Measurements from ENCODE around the gene KCNJ9.

Gene KCNJ9

DNA sequence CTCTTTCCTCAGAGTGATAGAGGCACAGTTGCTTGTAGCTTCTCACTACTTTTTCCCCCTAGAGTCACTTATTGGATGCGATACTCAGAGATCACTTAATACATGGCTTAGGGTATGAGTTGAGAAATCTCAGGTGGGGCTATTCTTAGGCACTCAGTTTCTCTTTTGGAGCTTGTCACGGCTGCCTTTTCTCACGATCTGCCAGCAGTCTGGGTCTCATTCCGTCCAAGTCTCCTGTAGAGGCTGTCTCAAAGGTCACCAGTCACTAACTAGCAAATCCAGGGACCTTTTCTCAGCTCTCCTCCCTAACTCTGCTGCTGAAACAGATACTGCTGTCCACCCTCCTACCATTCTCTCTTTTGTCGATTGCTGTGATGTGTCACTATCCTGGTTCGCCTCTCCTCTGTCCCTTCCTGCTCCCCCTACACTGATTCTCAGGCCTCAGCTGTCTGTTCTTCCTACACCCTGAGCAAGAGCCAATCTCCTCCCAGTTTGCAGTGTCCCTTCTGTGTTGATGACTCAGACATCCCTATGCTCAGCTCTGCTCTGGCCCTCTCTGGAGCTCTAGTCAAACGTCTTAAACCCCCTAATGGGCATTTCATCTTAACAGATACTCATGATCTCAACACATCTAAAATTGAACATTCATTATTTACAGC lies 46.7 kb downstream of the KCNJ9 start:
- no peak for DNase-seq

DNA sequence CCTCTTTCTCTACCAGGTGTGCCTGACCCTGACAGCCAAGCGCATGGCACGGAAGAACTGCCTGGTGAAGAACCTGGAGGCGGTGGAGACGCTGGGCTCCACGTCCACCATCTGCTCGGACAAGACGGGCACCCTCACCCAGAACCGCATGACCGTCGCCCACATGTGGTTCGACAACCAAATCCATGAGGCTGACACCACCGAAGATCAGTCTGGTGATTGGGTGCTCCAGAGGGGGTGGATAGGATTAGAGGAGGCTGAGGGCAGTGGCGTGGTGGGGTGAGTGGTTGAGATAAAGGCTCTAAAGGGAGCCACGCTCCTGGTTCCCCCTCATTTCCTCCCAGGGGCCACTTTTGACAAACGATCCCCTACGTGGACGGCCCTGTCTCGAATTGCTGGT lies 47.3 kb downstream of the KCNJ9 start:
- DNase-seq, result no peak

DNA sequence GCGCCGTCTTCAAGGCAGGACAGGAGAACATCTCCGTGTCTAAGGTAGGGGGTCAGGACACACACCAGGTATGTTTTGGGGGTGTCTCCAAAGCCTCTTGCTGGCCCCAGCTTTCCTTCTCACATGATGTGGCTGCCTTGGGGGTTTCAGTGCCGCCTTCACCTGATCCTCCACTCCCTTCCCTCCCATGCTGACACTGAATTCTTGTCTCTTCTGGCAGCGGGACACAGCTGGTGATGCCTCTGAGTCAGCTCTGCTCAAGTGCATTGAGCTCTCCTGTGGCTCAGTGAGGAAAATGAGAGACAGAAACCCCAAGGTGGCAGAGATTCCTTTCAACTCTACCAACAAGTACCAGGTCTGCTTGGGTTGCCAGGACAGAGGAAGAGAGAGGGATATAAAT lies 47.7 kb downstream of the KCNJ9 start:
- DNase-seq, result no peak

DNA sequence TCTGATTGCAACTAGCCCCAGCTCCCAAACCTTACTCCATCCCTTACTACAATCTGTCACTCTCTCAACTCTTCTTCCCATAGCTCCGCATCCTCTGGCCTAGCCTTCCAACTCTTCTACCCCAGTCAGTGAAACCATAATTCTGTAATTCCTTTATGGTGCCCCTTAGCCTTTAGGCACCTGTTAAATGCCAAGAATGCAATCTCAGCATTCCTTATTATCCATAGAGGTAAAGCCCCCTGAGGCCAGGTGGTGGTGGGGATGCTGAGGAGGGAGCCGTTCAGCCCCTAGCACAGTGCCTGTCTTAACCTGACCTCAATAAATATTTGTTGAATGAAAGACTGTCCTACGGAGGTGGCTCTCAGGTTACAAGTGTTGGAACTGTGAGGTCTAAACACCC lies 48.2 kb downstream of the KCNJ9 start:
- DNase-seq, result no peak

DNA sequence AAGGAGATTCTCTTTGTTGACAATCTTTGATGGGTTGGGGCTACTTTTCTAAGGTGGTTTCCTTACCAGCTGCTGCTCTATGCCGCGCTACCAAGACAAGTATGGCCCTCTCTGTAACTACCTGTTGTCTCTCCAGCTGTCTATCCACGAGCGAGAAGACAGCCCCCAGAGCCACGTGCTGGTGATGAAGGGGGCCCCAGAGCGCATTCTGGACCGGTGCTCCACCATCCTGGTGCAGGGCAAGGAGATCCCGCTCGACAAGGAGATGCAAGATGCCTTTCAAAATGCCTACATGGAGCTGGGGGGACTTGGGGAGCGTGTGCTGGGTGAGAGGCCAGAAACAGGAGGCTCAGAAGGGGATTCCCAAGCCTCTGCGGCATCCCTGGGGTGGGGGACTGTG lies 48.6 kb downstream of the KCNJ9 start:
- DNase-seq, result no peak

DNA sequence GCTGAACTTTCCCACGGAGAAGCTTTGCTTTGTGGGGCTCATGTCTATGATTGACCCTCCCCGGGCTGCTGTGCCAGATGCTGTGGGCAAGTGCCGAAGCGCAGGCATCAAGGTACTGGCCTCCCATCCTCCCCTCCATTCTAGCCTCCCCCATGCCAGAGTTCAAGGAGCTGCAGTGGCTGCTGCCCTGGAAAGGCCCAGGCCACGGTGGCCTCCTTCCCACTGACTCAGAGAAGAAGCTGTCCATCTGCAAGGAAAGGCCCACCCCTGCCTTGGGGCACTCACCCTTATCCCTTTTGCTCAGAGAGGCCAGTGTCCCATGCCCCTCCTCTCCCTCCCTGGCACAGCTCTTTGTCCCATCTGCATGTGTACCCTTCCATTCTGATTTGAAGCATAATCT lies 49.1 kb downstream of the KCNJ9 start:
- DNase-seq, result no peak

DNA sequence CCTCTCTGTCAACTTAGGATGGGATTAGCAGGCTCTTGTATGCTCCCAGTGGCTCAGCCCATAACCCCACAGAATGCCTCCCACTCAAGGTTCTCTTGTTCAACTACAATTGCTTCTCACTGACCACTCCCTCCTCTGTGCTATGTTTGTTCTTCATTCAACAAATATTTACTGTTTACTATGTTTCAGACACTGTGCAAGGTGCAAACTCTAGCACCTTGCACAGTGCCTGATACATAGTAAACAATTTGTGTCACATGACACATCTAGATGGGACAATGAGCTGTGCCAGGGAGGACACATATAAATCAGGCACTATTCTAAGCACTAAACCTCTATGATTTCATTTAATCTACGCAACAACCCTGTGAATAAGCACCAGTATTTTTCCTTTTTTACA lies 49.6 kb downstream of the KCNJ9 start:
- DNase-seq, result no peak

DNA sequence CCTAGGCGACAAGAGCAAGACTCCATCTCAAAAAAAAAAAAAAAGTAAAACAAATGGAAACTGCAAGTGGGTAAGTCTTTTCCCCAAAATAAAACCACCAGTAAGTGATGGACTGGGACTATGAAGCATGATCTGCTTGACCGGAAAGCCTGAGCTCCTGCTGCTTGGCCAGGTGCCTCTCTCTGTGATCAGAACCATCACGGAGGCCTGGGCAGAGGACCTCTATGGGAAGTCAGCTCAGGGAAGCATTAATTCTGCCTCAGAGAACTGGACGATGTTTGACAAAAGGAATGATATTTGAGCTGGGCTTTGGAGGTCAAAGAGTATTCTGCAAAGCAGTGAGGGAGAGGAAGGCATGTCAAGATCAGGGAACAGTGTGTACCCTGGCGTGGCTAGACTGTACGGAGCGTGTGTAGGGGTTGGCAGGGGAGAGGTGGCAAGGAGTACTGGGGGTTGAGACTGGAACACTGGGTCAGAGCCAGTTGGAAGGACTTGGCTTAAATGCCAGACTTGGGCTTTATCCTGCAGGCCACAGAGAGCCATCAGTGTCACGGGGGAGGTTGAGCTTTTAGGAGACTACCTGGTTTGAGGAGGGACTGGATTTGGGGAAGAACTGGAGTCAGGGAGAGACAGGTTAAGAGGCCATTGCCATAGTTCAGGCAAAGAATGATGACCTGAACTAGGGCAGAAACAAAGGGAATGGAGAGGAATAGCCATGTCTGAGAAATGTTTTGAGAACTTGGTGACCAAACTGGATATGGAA lies 50.6 kb downstream of the KCNJ9 start:
- DNase-seq, result no peak

DNA sequence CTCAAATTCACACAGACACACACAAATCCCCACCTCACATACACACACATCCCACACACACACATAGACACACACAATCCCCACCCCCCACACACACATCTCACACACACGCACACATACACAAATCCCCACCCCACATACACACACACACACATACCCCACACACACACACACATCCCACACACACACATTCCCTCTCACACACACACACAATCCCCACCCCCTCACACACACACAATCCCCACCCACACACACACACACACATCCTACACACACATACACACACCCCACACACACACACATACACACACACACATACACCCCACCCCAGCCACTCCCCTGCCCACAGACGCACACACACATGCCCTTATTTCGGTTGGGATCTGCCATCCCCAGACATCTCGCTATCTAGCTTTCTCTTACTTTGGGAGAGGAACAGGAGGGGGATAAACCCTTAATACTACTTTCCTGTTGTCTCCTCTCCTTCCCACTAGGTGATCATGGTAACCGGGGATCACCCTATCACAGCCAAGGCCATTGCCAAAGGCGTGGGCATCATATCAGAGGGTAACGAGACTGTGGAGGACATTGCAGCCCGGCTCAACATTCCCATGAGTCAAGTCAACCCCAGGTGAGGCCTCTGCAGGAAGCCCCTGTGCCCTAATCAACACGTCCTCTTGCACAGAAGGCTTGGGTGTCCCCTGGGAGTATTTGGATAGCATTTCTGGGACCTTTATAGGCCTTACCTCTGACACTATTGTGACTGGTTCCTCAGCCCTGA lies 52.8 kb downstream of the KCNJ9 start:
- DNase-seq, result no peak

DNA sequence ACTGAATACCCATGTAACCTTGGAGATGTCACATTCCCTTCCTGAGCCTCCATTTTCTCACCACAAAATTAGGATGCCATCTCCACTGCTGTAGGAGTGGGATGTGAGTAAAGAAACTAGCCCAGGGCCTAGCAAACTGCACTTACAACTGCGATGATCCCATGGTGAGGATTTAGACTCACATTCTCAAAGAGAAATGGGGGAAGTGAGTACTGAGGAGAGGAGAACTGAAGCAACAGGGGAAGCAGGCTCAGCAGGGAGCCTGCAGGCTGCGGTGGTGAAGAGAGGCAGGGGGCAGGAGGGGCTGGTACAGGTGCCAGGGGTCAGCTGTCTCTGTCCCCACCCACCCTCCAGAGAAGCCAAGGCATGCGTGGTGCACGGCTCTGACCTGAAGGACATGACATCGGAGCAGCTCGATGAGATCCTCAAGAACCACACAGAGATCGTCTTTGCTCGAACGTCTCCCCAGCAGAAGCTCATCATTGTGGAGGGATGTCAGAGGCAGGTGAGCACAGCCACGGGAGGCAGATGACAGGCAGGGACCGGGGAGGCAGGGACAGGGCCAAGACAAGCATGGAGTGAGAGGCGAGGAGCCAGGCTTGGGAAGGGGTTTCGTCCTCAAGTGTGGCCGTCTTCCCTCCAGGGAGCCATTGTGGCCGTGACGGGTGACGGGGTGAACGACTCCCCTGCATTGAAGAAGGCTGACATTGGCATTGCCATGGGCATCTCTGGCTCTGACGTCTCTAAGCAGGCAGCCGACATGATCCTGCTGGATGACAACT lies 53.6 kb downstream of the KCNJ9 start:
- DNase-seq, result no peak

DNA sequence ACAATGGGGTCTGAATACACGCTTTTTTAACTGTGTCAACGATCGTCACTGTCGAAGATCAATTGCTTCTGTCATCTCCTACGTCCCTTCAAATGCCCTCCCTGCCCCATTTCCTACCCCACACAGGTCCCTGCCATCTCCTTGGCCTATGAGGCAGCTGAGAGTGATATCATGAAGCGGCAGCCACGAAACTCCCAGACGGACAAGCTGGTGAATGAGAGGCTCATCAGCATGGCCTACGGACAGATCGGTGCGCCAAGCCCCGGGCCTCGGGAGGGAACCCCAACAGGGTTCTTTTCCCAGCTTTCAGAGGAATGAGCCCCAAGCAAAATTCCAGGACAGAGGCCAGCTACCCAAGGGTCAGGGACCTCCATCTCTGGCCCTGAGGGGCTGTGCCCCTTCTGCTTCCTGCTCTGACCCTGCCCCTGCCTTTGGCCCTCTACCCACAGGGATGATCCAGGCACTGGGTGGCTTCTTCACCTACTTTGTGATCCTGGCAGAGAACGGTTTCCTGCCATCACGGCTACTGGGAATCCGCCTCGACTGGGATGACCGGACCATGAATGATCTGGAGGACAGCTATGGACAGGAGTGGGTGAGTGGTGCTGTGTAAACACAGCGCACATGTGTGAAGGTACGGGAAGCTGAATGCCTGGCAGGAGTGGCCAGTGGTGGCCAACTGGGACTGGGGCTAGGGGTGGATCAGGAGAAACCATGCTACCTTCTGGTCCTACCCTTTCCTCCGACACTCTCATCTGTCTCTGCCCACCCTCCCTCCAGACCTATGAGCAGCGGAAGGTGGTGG lies 55.0 kb downstream of the KCNJ9 start:
- no peak for DNase-seq

DNA sequence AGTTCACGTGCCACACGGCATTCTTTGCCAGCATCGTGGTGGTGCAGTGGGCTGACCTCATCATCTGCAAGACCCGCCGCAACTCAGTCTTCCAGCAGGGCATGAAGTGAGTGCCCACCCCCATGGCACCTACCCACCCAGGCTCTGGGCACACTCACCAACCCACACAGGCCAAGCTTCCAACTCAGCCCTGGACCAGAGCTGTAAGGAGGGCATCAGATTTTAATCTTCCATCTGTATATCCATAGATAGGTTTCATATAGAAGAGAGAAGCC lies 55.5 kb downstream of the KCNJ9 start:
- no peak for DNase-seq

DNA sequence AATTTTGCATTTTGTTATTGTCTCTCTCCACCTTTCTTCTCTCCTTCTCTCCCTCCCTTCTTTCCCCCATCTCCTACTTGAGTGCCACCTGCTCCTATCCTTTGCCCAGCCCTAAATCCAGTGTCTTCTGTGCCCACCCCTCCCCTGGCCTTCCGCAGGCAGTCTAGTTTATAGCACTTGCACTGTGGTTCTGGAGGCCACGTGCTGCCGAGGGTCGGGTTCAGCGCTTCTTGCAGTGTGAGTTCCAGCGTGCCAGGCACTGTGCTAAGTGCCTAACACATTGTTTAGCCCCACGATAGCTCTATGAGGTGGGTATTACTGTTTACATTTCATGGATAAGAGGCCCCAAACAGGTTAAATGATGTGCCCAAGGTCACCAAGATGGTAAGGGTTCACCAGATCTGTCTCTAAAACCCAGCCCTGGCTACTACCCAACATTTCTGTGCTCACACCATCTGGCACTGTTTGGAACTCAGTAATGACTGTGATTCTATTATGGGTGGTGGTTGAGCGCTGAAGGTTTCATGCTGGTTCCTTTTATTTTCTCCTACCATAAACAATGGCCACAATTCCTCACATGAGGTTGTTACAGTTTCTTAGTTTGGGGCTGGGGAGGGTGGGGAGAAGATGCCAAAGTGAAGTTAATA lies 56.0 kb downstream of the KCNJ9 start:
- no peak for DNase-seq

DNA sequence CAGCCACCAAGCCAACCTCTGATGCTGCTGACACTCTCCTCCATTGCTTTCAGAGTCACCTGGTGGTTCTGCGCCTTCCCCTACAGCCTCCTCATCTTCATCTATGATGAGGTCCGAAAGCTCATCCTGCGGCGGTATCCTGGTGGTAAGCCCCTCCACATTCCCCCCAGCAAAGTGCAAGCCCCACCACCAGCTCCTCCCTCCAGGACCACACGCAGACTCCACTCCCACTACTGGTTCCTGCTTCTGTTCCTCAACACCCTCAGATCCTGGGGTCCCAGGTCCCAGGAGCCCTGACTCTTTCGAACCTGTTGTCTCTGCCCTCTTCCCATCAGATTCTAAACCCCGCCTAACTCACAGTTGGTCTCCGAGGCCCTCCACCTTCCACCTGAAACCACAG lies 58.5 kb downstream of the KCNJ9 start:
- no peak for DNase-seq

Measured in NCI-H510A (cell line).